ENCODE measurements around the gene MAGEA10.

DNA sequence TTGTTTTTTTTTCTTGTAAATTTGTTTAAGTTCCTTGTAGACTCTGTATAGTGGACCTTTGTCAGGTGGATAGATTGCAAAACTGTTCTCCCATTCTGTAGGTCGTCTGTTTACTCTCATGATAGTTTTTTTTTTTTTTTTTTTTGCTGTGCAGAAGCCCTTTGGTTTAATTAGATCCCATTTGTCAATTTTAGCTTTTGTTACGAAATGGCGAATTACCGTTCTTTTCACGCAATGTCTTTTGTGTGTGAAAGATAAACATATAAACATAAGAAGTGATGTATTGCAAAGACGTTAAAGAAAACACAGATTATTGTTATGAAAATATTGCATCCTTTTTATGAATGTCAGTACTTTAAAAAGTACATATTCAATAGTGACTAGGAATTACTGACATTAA, 34.5 kb downstream of the MAGEA10 start:
- TF ChIP-seq, protein P1, sequence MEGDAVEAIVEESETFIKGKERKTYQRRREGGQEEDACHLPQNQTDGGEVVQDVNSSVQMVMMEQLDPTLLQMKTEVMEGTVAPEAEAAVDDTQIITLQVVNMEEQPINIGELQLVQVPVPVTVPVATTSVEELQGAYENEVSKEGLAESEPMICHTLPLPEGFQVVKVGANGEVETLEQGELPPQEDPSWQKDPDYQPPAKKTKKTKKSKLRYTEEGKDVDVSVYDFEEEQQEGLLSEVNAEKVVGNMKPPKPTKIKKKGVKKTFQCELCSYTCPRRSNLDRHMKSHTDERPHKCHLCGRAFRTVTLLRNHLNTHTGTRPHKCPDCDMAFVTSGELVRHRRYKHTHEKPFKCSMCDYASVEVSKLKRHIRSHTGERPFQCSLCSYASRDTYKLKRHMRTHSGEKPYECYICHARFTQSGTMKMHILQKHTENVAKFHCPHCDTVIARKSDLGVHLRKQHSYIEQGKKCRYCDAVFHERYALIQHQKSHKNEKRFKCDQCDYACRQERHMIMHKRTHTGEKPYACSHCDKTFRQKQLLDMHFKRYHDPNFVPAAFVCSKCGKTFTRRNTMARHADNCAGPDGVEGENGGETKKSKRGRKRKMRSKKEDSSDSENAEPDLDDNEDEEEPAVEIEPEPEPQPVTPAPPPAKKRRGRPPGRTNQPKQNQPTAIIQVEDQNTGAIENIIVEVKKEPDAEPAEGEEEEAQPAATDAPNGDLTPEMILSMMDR (IDR thresholded peaks at IDR 0.05): no peak
- TF ChIP-seq EZH2 (IDR thresholded peaks at IDR 0.05; ENCODE audit: borderline replicate concordance, insufficient read depth, low read depth, low read length, poor library complexity, severe bottlenecking): no peak

All from B cell (primary cell).